ENCODE results near the gene MAPRE2.
"Not testable (repeated sequence)": the region's sequence is repeated elsewhere in the genome, so short reads cannot be mapped to it uniquely, and the experiment has no call there.

The MAPRE2 gene

DNA sequence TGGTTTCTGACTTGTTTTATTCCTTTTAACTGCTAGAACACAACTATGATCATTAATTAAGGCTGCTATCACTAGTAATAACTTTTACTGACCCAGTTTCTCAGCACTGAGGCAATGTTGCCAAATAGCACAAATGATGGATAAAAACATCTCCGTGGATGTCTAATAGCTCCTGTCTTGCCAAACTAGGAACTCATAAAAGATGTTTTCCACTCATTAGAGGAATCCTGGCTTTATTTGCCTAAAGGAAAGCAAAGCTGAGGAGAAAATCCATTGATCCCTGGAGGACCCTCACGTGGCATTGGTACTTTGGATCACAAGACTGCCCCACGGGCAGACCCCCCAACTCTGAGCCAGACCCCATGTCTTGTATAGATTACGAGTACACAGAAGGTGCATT lies 103.5 kb downstream of the MAPRE2 start:
- Histone ChIP-seq H3K27ac (ENCODE audit: insufficient read depth in 1 of 2, low read depth in 1 of 2, low read length in 2 of 2, poor library complexity in 1 of 2, severe bottlenecking in 2 of 2) (no peak overlapping the region), H3K4me3 (ENCODE audit: control insufficient read depth in 1 of 7, extremely low read depth in 1 of 7, insufficient read depth in 4 of 7, low read depth in 2 of 7, low read length in 6 of 7) (no peak overlapping the region), H3K4me1 (ENCODE audit: control extremely low read depth in 1 of 4, control insufficient read depth in 4 of 4, insufficient read depth in 4 of 4, low read length in 3 of 4) (peaks cover 0 to 19% (median 12%) of the 10 kb centered on the region in 4 experiments), H3K36me3 (ENCODE audit: control insufficient read depth in 4 of 4, insufficient read depth in 4 of 4, low read length in 3 of 4) (peaks cover 0 to 19% (median 10%) of the 10 kb centered on the region in 4 experiments), H3K9me3 (ENCODE audit: control extremely low read depth in 1 of 5, control insufficient read depth in 4 of 5, insufficient read depth in 2 of 5, low read depth in 1 of 5, low read length in 4 of 5) (no peaks in the 10 kb centered on the region), H3K27me3 (replicated peaks in 2 of 5; ENCODE audit: control insufficient read depth in 4 of 5, insufficient read depth in 5 of 5, low read length in 4 of 5) (no peaks in the 10 kb centered on the region)
- ChIA-PET POLR2A (no interaction called here), CTCF (interaction anchor here (1.0 to 6.6 kb wide), 15 partner anchors 8 to 145 kb away, joined by 3 to 138 read pairs (median 4); no protein-coding TSS in a partner anchor)
- 100% methylated on average over 4 of the region's 4 CpGs for WGBS (ENCODE audit: insufficient coverage)
- no peak for DNase-seq

DNA sequence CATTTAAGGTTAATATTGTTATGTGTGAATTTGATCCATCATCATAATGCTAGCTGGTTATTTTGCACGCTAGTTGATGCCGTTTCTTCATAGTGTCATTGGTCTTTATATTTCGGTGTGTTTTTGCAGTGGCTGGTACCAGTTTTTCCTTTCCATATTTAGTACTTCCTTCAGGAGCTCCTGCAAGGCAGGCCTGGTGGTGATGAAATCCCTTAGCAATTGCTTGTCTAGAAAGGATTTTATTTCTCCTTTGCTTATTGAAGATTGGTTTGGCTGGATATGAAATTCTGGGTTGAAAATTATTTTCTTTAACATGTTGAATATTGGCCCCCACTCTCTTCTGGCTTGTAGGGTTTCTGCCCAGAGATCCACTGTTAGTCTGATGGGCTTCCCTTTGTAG lies 109.0 kb downstream of the MAPRE2 start:
- 100% methylated on average over 2 of the region's 3 CpGs for WGBS (ENCODE audit: insufficient coverage)
- POLR2A ChIA-PET = not testable (repeated sequence)

DNA sequence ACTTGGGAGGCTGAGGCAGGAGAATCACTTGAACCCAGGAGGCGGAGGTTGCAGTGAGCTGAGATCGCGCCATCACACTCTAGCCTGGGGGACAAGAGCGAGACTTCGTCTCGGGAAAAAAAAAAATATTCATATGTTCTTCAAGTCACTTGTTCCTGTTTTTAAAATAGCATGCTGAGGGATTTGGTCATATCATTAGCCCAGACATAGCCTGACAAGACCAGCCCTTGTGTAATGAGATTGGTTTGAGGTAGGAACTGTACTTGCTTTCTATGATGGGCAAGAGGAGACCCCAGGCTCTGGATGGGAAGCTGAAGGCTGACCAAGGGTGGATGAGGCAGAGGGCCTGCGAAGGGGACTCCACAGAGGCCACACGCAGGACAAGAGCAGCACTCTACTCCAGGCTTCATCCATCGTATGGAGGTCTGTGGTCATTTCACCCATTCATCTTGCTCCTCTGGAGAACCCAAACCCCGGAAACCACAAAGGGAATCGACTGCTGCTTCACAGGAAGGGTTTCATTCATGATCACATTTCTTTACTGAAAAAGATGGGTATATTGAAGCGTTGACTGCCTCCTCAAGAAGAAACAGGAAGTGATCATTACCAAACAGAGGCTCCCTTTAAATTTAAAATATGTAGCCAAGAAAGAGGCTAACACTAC lies 112.5 kb downstream of the MAPRE2 start:
- ChIA-PET CTCF (interaction anchor here (1.1 to 1.6 kb wide), 4 partner anchors 9 to 32 kb away, joined by 3 to 4 read pairs (median 3); no protein-coding TSS in a partner anchor), POLR2A (no interaction called here)
- Histone ChIP-seq H3K36me3 (ENCODE audit: control insufficient read depth in 4 of 4, insufficient read depth in 4 of 4, low read length in 3 of 4) (no peaks in the 10 kb centered on the region), H3K4me3 (ENCODE audit: control insufficient read depth in 1 of 7, extremely low read depth in 1 of 7, insufficient read depth in 4 of 7, low read depth in 2 of 7, low read length in 6 of 7) (peak overlapping the region in 2 of 7 experiments; percentile 13 to 38), H3K27me3 (replicated peaks in 2 of 5; ENCODE audit: control insufficient read depth in 4 of 5, insufficient read depth in 5 of 5, low read length in 4 of 5) (no peaks in the 10 kb centered on the region), H3K27ac (ENCODE audit: insufficient read depth in 1 of 2, low read depth in 1 of 2, low read length in 2 of 2, poor library complexity in 1 of 2, severe bottlenecking in 2 of 2) (no peak overlapping the region), H3K4me1 (ENCODE audit: control extremely low read depth in 1 of 4, control insufficient read depth in 4 of 4, insufficient read depth in 4 of 4, low read length in 3 of 4) (peaks cover 7 to 30% (median 21%) of the 10 kb centered on the region in 4 experiments), H3K9me3 (ENCODE audit: control extremely low read depth in 1 of 5, control insufficient read depth in 4 of 5, insufficient read depth in 2 of 5, low read depth in 1 of 5, low read length in 4 of 5) (no peaks in the 10 kb centered on the region)
- DNase-seq = peak in 2 of 3 donors; percentile 74 to 79
- WGBS (ENCODE audit: insufficient coverage) = 59% methylated on average over 6 of the region's 12 CpGs

More for the DNA sequence above, 109.0 kb downstream of the MAPRE2 start:
- not testable (repeated sequence) for H3K4me3 ChIP-seq (ENCODE audit: control insufficient read depth in 1 of 7, extremely low read depth in 1 of 7, insufficient read depth in 4 of 7, low read depth in 2 of 7, low read length in 6 of 7); H3K27ac ChIP-seq (ENCODE audit: insufficient read depth in 1 of 2, low read depth in 1 of 2, low read length in 2 of 2, poor library complexity in 1 of 2, severe bottlenecking in 2 of 2); H3K36me3 ChIP-seq (ENCODE audit: control insufficient read depth in 4 of 4, insufficient read depth in 4 of 4, low read length in 3 of 4); H3K9me3 ChIP-seq (ENCODE audit: control extremely low read depth in 1 of 5, control insufficient read depth in 4 of 5, insufficient read depth in 2 of 5, low read depth in 1 of 5, low read length in 4 of 5); H3K27me3 ChIP-seq (replicated peaks in 2 of 5; ENCODE audit: control insufficient read depth in 4 of 5, insufficient read depth in 5 of 5, low read length in 4 of 5); DNase-seq
- H3K4me1 ChIP-seq (ENCODE audit: control extremely low read depth in 1 of 4, control insufficient read depth in 4 of 4, insufficient read depth in 4 of 4, low read length in 3 of 4) = peaks cover 4 to 16% (median 11%) of the 10 kb centered on the region in 4 experiments
- CTCF ChIA-PET = interaction anchor here (0.9 to 1.4 kb wide), 3 partner anchors 9 to 143 kb away, joined by 3 read pairs; no protein-coding TSS in a partner anchor

DNA sequence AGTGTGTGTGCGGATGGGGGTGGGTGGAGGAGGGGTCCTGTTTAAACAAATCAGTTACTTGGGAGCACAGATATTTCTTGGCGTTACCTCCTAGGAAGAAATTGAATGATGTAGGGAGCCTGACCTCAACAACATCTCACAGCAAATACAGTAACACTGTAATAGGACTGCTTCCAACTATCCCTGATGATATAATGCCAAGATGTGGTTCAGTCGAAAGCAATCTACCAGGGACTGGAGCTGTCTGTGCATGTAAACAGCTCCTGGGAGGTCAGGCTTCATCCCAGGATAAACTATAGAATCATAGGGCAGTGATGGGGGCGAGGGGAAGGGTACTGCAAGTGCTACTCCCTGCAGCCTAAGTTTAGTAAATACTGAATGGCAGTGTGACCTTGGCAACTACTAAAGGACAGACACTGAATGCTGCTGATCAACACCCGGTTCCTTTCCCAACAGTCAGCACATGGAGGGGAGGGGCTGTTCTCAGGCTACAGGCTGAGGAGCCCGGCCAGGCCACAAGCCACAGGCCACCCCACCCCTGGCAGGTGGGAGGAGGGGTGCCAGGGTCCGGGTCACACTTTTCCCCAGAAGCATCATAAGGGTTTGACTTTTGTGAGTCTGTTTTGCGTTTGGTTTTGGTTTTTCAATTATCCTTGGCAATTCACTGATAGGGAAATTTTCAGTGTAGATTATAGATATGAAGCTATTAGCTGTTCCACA lies 114.3 kb downstream of the MAPRE2 start:
- H3K27me3 ChIP-seq (replicated peaks in 2 of 5; ENCODE audit: control insufficient read depth in 4 of 5, insufficient read depth in 5 of 5, low read length in 4 of 5) = no peaks in the 10 kb centered on the region
- H3K9me3 ChIP-seq (ENCODE audit: control extremely low read depth in 1 of 5, control insufficient read depth in 4 of 5, insufficient read depth in 2 of 5, low read depth in 1 of 5, low read length in 4 of 5) = no peaks in the 10 kb centered on the region
- peak in 2 of 3 donors; percentile 58 to 60 for DNase-seq
- no peaks in the 10 kb centered on the region for H3K36me3 ChIP-seq (ENCODE audit: control insufficient read depth in 4 of 4, insufficient read depth in 4 of 4, low read length in 3 of 4)
- H3K4me1 ChIP-seq (ENCODE audit: control extremely low read depth in 1 of 4, control insufficient read depth in 4 of 4, insufficient read depth in 4 of 4, low read length in 3 of 4) = peaks cover 9 to 40% (median 29%) of the 10 kb centered on the region in 4 experiments
- CTCF ChIA-PET = no interaction called here
- H3K27ac ChIP-seq (ENCODE audit: insufficient read depth in 1 of 2, low read depth in 1 of 2, low read length in 2 of 2, poor library complexity in 1 of 2, severe bottlenecking in 2 of 2) = no peak overlapping the region
- POLR2A ChIA-PET = no interaction called here
- 50% methylated on average over 2 of the region's 8 CpGs for WGBS (ENCODE audit: insufficient coverage)
- H3K4me3 ChIP-seq (ENCODE audit: control insufficient read depth in 1 of 7, extremely low read depth in 1 of 7, insufficient read depth in 4 of 7, low read depth in 2 of 7, low read length in 6 of 7) = peak overlapping the region in 1 of 7 experiments; percentile 19

DNA sequence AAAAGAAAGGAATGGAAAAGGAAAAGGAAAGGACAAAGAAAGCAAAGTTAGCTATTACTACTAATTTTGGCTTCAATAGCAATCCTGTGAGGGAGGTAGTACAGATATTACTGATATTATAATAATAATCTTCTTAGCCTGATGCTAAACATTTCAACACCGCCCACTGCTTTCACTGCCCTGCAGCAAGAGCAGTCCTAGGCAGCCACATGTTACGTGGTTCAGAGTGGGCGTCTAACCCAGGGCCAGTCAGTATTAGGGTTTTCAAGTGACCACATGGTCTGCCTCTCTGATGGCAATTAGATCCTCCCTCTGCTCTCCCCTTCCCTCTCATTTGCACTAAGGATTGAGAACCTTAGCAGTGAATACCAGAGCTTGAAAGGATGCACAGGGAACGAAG lies 116.0 kb downstream of the MAPRE2 start:
- H3K9me3 ChIP-seq (ENCODE audit: control extremely low read depth in 1 of 5, control insufficient read depth in 4 of 5, insufficient read depth in 2 of 5, low read depth in 1 of 5, low read length in 4 of 5) = no peaks in the 10 kb centered on the region
- no peak overlapping the region for H3K4me3 ChIP-seq (ENCODE audit: control insufficient read depth in 1 of 7, extremely low read depth in 1 of 7, insufficient read depth in 4 of 7, low read depth in 2 of 7, low read length in 6 of 7)
- 100% methylated on average over 4 of the region's 4 CpGs for WGBS (ENCODE audit: insufficient coverage)
- no peaks in the 10 kb centered on the region for H3K27me3 ChIP-seq (replicated peaks in 2 of 5; ENCODE audit: control insufficient read depth in 4 of 5, insufficient read depth in 5 of 5, low read length in 4 of 5)
- H3K27ac ChIP-seq (ENCODE audit: insufficient read depth in 1 of 2, low read depth in 1 of 2, low read length in 2 of 2, poor library complexity in 1 of 2, severe bottlenecking in 2 of 2) = no peak overlapping the region
- DNase-seq = no peak
- H3K4me1 ChIP-seq (ENCODE audit: control extremely low read depth in 1 of 4, control insufficient read depth in 4 of 4, insufficient read depth in 4 of 4, low read length in 3 of 4) = peaks cover 9 to 40% (median 29%) of the 10 kb centered on the region in 4 experiments
- ChIA-PET CTCF (interaction anchor here (1.1 to 1.9 kb wide), 3 partner anchors 14 to 131 kb away, joined by 3 to 8 read pairs (median 3); no protein-coding TSS in a partner anchor), POLR2A (no interaction called here)
- no peaks in the 10 kb centered on the region for H3K36me3 ChIP-seq (ENCODE audit: control insufficient read depth in 4 of 4, insufficient read depth in 4 of 4, low read length in 3 of 4)

DNA sequence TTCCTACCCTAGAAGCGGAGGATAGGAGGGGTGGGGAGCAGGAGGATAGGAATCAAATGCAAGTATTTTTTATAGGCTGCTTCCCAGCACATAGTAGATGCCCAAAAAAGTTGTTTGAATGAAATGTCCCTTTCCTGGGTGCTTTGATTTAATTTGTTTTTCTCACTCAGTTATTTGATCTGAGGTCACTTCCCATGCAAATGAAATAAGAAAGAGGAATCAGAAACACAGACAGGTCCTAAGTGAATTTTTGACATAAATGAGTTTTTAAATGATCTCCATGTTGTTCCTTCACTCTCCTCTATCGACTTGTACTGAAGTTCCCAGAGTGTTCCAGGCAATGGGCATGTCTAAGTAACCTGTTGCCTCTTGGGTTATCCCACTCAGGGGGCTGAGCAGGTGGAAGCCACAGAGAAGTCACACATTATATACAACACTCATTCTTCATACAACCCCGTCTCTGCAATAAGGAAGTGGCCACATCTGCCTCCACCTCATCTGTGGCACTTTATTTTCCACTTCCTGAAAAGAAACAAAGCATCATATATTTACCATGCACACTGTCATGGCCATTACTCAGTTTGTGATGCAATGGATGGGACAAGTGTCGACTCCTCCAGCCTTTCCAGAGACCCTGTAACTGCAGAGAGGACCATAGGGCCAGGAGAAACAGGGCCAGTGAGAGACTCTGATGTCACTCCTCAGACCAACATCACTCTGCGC lies 117.7 kb downstream of the MAPRE2 start:
- ChIA-PET POLR2A (no interaction called here), CTCF (interaction anchor here (0.7 to 1.4 kb wide), 5 partner anchors 8 to 73 kb away, joined by 3 to 6 read pairs (median 3); no protein-coding TSS in a partner anchor)
- H3K4me3 ChIP-seq (ENCODE audit: control insufficient read depth in 1 of 7, extremely low read depth in 1 of 7, insufficient read depth in 4 of 7, low read depth in 2 of 7, low read length in 6 of 7) = no peak overlapping the region
- 0% methylated on average over 3 of the region's 5 CpGs for WGBS (ENCODE audit: insufficient coverage)
- H3K27ac ChIP-seq (ENCODE audit: insufficient read depth in 1 of 2, low read depth in 1 of 2, low read length in 2 of 2, poor library complexity in 1 of 2, severe bottlenecking in 2 of 2) = peak overlapping the region in 1 of 2 experiments; percentile 36
- DNase-seq = peak; percentile 42 to 94 (median 89)
- H3K27me3 ChIP-seq (replicated peaks in 2 of 5; ENCODE audit: control insufficient read depth in 4 of 5, insufficient read depth in 5 of 5, low read length in 4 of 5) = no peaks in the 10 kb centered on the region
- peaks cover 9 to 35% (median 25%) of the 10 kb centered on the region in 4 experiments for H3K4me1 ChIP-seq (ENCODE audit: control extremely low read depth in 1 of 4, control insufficient read depth in 4 of 4, insufficient read depth in 4 of 4, low read length in 3 of 4)
- no peaks in the 10 kb centered on the region for H3K9me3 ChIP-seq (ENCODE audit: control extremely low read depth in 1 of 5, control insufficient read depth in 4 of 5, insufficient read depth in 2 of 5, low read depth in 1 of 5, low read length in 4 of 5)
- no peaks in the 10 kb centered on the region for H3K36me3 ChIP-seq (ENCODE audit: control insufficient read depth in 4 of 4, insufficient read depth in 4 of 4, low read length in 3 of 4)

Measured in common myeloid progenitor, CD34-positive (primary cell).